GM23248 (cell line): ENCODE results near the gene DNAH14. TPM values are rescaled to one million over a fixed set of nuclear protein-coding genes. Genes with fewer than 3 reads are reported as not detected.
"Not testable (repeated sequence)": the region's sequence is repeated elsewhere in the genome, so short reads cannot be mapped to it uniquely, and the experiment has no call there.

Source experiments
- DNase-seq: peaks from one replicate; pipeline ENCODE4 v3.0.0-alpha.2; 2015
- H2AFZ ChIP-seq: fragments of 200-600 bp; sonication (generic); 2 replicates; pipeline ENCODE4 v1.6.1; 2016; ENCODE audit warnings: antibody characterized with exemption
- H3F3A ChIP-seq: fragments of 200-600 bp; sonication (generic); 2 replicates; pipeline ENCODE4 v1.6.1; 2016; ENCODE audit warnings: mild to moderate bottlenecking, antibody characterized with exemption, mixed run types; ENCODE audit not compliant: insufficient read depth
- H3K27ac ChIP-seq: fragments of 200-600 bp; sonication (generic); 2 replicates; pipeline ENCODE4 v1.5.1; 2016; ENCODE audit warnings: mild to moderate bottlenecking
- H3K27me3 ChIP-seq: fragments of 200-600 bp; sonication (generic); replicated peaks from 2 replicates; pipeline ENCODE4 v1.6.1; 2016; ENCODE audit warnings: mild to moderate bottlenecking; ENCODE audit not compliant: insufficient read depth
- H3K36me3 ChIP-seq: fragments of 200-600 bp; sonication (generic); 2 replicates; pipeline ENCODE4 v1.6.1; 2016; ENCODE audit warnings: low read depth, mild to moderate bottlenecking
- H3K4me1 ChIP-seq: fragments of 200-600 bp; sonication (generic); 2 replicates; pipeline ENCODE4 v1.6.1; 2016; ENCODE audit warnings: mild to moderate bottlenecking; ENCODE audit not compliant: insufficient read depth
- H3K4me2 ChIP-seq: fragments of 200-600 bp; sonication (generic); one replicate; pipeline ENCODE4 v1.6.1; 2016; ENCODE audit warnings: mild to moderate bottlenecking; ENCODE audit not compliant: unreplicated experiment
- H3K4me3 ChIP-seq: fragments of 200-600 bp; sonication (generic); 2 replicates; pipeline ENCODE4 v1.5.1; 2016; ENCODE audit warnings: mild to moderate bottlenecking
- H3K79me2 ChIP-seq: fragments of 200-600 bp; sonication (generic); 2 replicates; pipeline ENCODE4 v1.6.1; 2016; ENCODE audit warnings: mild to moderate bottlenecking; ENCODE audit not compliant: insufficient read depth
- H3K9ac ChIP-seq: fragments of 200-600 bp; sonication (generic); 2 replicates; pipeline ENCODE4 v1.6.1; 2016; ENCODE audit warnings: mild to moderate bottlenecking
- H3K9me2 ChIP-seq: fragments of 200-600 bp; sonication (generic); 2 replicates; pipeline ENCODE4 v1.6.1; 2016; ENCODE audit warnings: mixed run types, mild to moderate bottlenecking, moderate library complexity; ENCODE audit not compliant: insufficient read depth
- H3K9me3 ChIP-seq: fragments of 200-600 bp; sonication (generic); one replicate; pipeline ENCODE4 v1.6.1; 2017; ENCODE audit warnings: low read depth
- H4K20me1 ChIP-seq: fragments of 200-600 bp; sonication (generic); 2 replicates; pipeline ENCODE4 v1.6.0; 2016; ENCODE audit not compliant: insufficient read depth
- EZH2 ChIP-seq: fragments of 200-600 bp; sonication (generic); IDR thresholded peaks from 2 replicates; pipeline ENCODE4 v1.6.1; 2018; ENCODE audit warnings: antibody characterized with exemption, mild to moderate bottlenecking; ENCODE audit not compliant: insufficient read depth, poor library complexity, severe bottlenecking
- EZH2phosphoT487 ChIP-seq: fragments of 200-600 bp; sonication (generic); IDR thresholded peaks from 2 replicates; pipeline ENCODE4 v1.6.1; 2018; ENCODE audit warnings: antibody characterized with exemption, moderate library complexity, mild to moderate bottlenecking, low read depth; ENCODE audit not compliant: insufficient read depth
- WGBS, 2 experiments: methylation state at CpG; one replicate each; pipeline ENCODE4 v1.1.6; 2015 to 2017; ENCODE audit warnings: low lambda C conversion rate in 2 of 2, low coverage in 1 of 2; ENCODE audit errors: missing lambda C conversion rate in 2 of 2; 5-methylcytosine and 5-hydroxymethylcytosine counted together
- in situ Hi-C: fragments of 300-500 bp; cut with MboI; formaldehyde crosslinking; loops from 2 replicates; pipeline ENCODE4 v1.15.0; 2020
- polyA plus RNA-seq: library from polyadenylated mRNA; unstranded; fragments of >200 nt; fragmentation: Nextera tagmentation; extraction: Ambion mirVana; gene quantifications from 2 replicates; pipeline ENCODE4 v1.2.1, GENCODE V29; 2016
- total RNA-seq: library from RNA; depleted of rRNA; stranded (reverse); fragments of >200 nt; shearing (Covaris generic); gene quantifications from 2 replicates; pipeline ENCODE4 v1.2.3, GENCODE V29; 2014

Gene DNAH14
- total and polyA plus RNA-seq, 2 experiments from 2014 or later, result 9.9 to 20.8 TPM

GRCh38 chr1:224958490-224958889 is 29.0 kb downstream of the DNAH14 start:
- Histone ChIP-seq H3K9ac (no peak overlapping the region), H3F3A (no peaks in the 10 kb centered on the region), H3K79me2 (no peaks in the 10 kb centered on the region), H3K4me2 (no peak overlapping the region), H3K4me1 (no peaks in the 10 kb centered on the region), H4K20me1 (no peaks in the 10 kb centered on the region), H3K9me3 (no peaks in the 10 kb centered on the region), H3K4me3 (no peak overlapping the region), H3K27me3 (no peaks in the 10 kb centered on the region), H3K36me3 (no peaks in the 10 kb centered on the region; the same call in 1 of the 2 replicates), H3K9me2 (no peaks in the 10 kb centered on the region), H2AFZ (no peak overlapping the region), H3K27ac (no peak overlapping the region)
- TF ChIP-seq EZH2phosphoT487 (no peak), EZH2 (no peak)
- in situ Hi-C loops, result no loop called here
- WGBS, 2 experiments, result 93 to 100% methylated on average over 1 of the region's 1 CpG
- DNase-seq, result no peak

GRCh38 chr1:224959115-224959514 is 29.6 kb downstream of the DNAH14 start:
- Histone ChIP-seq H3K4me1 (no peaks in the 10 kb centered on the region), H3K9me2 (no peaks in the 10 kb centered on the region), H3K36me3 (no peaks in the 10 kb centered on the region; the same call in 1 of the 2 replicates), H3K27ac (no peak overlapping the region), H3K4me3 (no peak overlapping the region), H3K9ac (no peak overlapping the region), H3K79me2 (no peaks in the 10 kb centered on the region), H3K4me2 (no peak overlapping the region), H4K20me1 (no peaks in the 10 kb centered on the region), H3K9me3 (no peaks in the 10 kb centered on the region), H3F3A (no peaks in the 10 kb centered on the region), H2AFZ (no peak overlapping the region), H3K27me3 (no peaks in the 10 kb centered on the region)
- WGBS, 2 experiments, result 93 to 94% methylated on average over 1 of the region's 1 CpG
- TF ChIP-seq EZH2 (no peak), EZH2phosphoT487 (no peak)
- in situ Hi-C loops, result no loop called here
- no peak for DNase-seq

- no peaks in the 10 kb centered on the region for H3K27me3 ChIP-seq
- TF ChIP-seq EZH2phosphoT487, result no peak
- no peak for TF ChIP-seq EZH2
- H3K27ac ChIP-seq, result no peak overlapping the region
- no peaks in the 10 kb centered on the region; the same call in 1 of the 2 replicates for H3K36me3 ChIP-seq
- no peaks in the 10 kb centered on the region for H3K79me2 ChIP-seq
- no peaks in the 10 kb centered on the region for H3F3A ChIP-seq
- no peaks in the 10 kb centered on the region for H4K20me1 ChIP-seq
- no peaks in the 10 kb centered on the region for H3K9me3 ChIP-seq
- DNase-seq, result no peak
- H3K9me2 ChIP-seq, result no peaks in the 10 kb centered on the region
- no peak overlapping the region for H3K4me3 ChIP-seq
- no peak overlapping the region for H2AFZ ChIP-seq
- no peak overlapping the region for H3K9ac ChIP-seq
- H3K4me2 ChIP-seq, result no peak overlapping the region
- in situ Hi-C loops, result no loop called here
- H3K4me1 ChIP-seq, result no peaks in the 10 kb centered on the region
These were observed 30.2 kb downstream of the DNAH14 start for GRCh38 chr1:224959656-224960055.

- TF ChIP-seq EZH2phosphoT487 (no peak), EZH2 (no peak)
- Histone ChIP-seq H2AFZ (no peak overlapping the region), H3K4me1 (no peaks in the 10 kb centered on the region), H3F3A (no peaks in the 10 kb centered on the region), H3K79me2 (no peaks in the 10 kb centered on the region), H3K27me3 (no peaks in the 10 kb centered on the region), H4K20me1 (no peaks in the 10 kb centered on the region), H3K9me2 (no peaks in the 10 kb centered on the region), H3K27ac (no peak overlapping the region), H3K4me3 (no peak overlapping the region), H3K36me3 (no peaks in the 10 kb centered on the region), H3K9ac (no peak overlapping the region), H3K9me3 (no peaks in the 10 kb centered on the region), H3K4me2 (no peak overlapping the region)
- in situ Hi-C loops, result no loop called here
- DNase-seq, result no peak
- 64 to 67% methylated on average over 5 of the region's 5 CpGs for WGBS, 2 experiments
These were observed 50.7 kb downstream of the DNAH14 start for GRCh38 chr1:224980181-224980580.

GRCh38 chr1:224981922-224982354 is 52.5 kb downstream of the DNAH14 start:
- H3K36me3 ChIP-seq, H3K9ac ChIP-seq, H3F3A ChIP-seq, H3K27ac ChIP-seq, H3K79me2 ChIP-seq, H3K4me1 ChIP-seq, DNase-seq, H3K9me3 ChIP-seq, H3K4me3 ChIP-seq, H2AFZ ChIP-seq, H4K20me1 ChIP-seq, H3K27me3 ChIP-seq, H3K9me2 ChIP-seq, H3K4me2 ChIP-seq, in situ Hi-C loops: not testable (repeated sequence)
- WGBS, 2 experiments, result 0 to 4% methylated on average over 1 of the region's 1 CpG
